Karpas-422 (cell line): ENCODE results near the gene REEP3. TPM values are rescaled to one million over a fixed set of nuclear protein-coding genes. Genes with fewer than 3 reads are reported as not detected.
"Not testable (repeated sequence)": the region's sequence is repeated elsewhere in the genome, so short reads cannot be mapped to it uniquely, and the experiment has no call there.

Experiments
- DNase-seq: peaks from one replicate; pipeline ENCODE4 v3.0.0-alpha.2; 2015
- H2AFZ ChIP-seq: fragments of 200-600 bp; sonication (generic); 2 replicates; pipeline ENCODE4 v1.6.1; 2014; ENCODE audit warnings: antibody characterized with exemption, low read length, mixed read lengths
- H3K27ac ChIP-seq: fragments of 200-600 bp; sonication (generic); 2 replicates; pipeline ENCODE4 v1.5.1; 2014; ENCODE audit warnings: mild to moderate bottlenecking, low read length, moderate library complexity
- H3K27me3 ChIP-seq: fragments of 200-600 bp; sonication (generic); 2 replicates; pipeline ENCODE4 v1.6.1; 2014; ENCODE audit warnings: low read length, mixed read lengths
- H3K36me3 ChIP-seq: fragments of 200-600 bp; sonication (generic); 2 replicates; pipeline ENCODE4 v1.6.1; 2014; ENCODE audit warnings: low read length, mixed read lengths; ENCODE audit not compliant: insufficient read depth
- H3K4me1 ChIP-seq: fragments of 200-600 bp; sonication (generic); 2 replicates; pipeline ENCODE4 v1.6.1; 2014; ENCODE audit warnings: mild to moderate bottlenecking, low read length, mixed read lengths
- H3K4me2 ChIP-seq: fragments of 200-600 bp; sonication (generic); 2 replicates; pipeline ENCODE4 v1.6.1; 2014; ENCODE audit warnings: low read length, low read depth, mild to moderate bottlenecking; ENCODE audit not compliant: poor library complexity, severe bottlenecking
- H3K4me3 ChIP-seq: fragments of 200-600 bp; sonication (generic); 2 replicates; pipeline ENCODE4 v1.5.1; 2014; ENCODE audit warnings: mild to moderate bottlenecking, antibody characterized with exemption, low read length, mixed read lengths
- H3K79me2 ChIP-seq: fragments of 200-600 bp; sonication (generic); 2 replicates; pipeline ENCODE4 v1.6.1; 2014; ENCODE audit warnings: mild to moderate bottlenecking, low read length, mixed read lengths
- H3K9ac ChIP-seq: fragments of 200-600 bp; sonication (generic); 2 replicates; pipeline ENCODE4 v1.6.0; 2014; ENCODE audit warnings: low read length
- H3K9me2 ChIP-seq: fragments of 200-600 bp; sonication (generic), shearing (Covaris generic); replicated peaks from 2 replicates; pipeline ENCODE4 v1.6.0; 2014; ENCODE audit warnings: mild to moderate bottlenecking, low read length, moderate library complexity; ENCODE audit not compliant: insufficient read depth
- H3K9me3 ChIP-seq: fragments of 300-700, 200-600 bp; sonication (generic); 2 replicates; pipeline ENCODE4 v1.6.1; 2014; ENCODE audit warnings: low read length, mixed read lengths
- H4K20me1 ChIP-seq: fragments of 200-600 bp; sonication (generic); 2 replicates; pipeline ENCODE4 v1.6.1; 2014; ENCODE audit warnings: mild to moderate bottlenecking, antibody characterized with exemption, low read length, low read depth; ENCODE audit not compliant: insufficient read depth
- total RNA-seq: library from RNA; depleted of rRNA; stranded (reverse); fragments of >200 nt; shearing (Covaris generic); gene quantifications from 2 replicates; pipeline ENCODE4 v1.2.3, GENCODE V29; 2014; ENCODE audit warnings: low replicate concordance

Gene REEP3
- total RNA-seq, 1 experiment from 2014 or later: 1.8 TPM

DNA sequence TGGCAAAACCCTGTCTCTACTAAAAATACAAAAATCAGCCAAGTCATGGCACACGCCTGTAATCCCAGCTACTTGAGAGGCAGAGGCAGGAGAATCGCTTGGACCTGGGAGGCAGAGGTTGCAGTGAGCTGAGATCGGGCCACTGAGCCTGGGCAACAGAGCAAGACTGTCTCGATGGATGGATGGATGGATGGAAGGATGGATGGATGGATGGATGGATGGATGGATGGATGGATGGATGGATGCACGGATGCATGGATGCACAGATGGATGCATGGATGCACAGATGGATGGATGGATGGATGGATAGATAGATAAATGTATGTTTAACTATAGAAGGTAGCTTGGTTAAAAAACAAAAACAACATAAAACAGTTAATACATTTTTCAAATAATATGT lies 20.6 kb upstream of the REEP3 start:
- not testable (repeated sequence) for H3K4me3 ChIP-seq, H3K27ac ChIP-seq, H3K9ac ChIP-seq, H3K27me3 ChIP-seq, H3K4me1 ChIP-seq, DNase-seq, H3K9me3 ChIP-seq, H3K36me3 ChIP-seq, H2AFZ ChIP-seq, H3K79me2 ChIP-seq, H4K20me1 ChIP-seq, H3K9me2 ChIP-seq, H3K4me2 ChIP-seq

DNA sequence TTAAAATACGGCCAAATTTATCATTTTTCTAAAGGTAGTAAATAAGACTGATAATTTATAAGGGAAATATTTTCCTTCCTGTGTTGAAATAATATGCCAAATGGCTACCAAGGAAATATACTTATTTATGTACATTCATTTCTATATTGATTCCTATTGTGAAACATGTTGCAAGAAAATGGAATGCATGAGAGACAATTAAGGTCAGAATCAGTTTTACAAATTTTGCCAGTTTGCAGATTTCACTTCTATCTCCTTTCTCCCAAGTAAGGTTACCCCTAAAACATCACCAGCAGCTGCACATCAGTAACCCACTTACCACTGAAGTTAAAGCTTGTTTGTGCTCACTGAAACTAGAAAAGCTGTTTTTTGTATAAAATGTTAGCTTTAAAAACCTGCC lies 19.2 kb upstream of the REEP3 start:
- Histone ChIP-seq H3K36me3 (no peaks in the 10 kb centered on the region), H3K4me3 (no peak overlapping the region), H3K79me2 (no peaks in the 10 kb centered on the region), H3K9ac (no peak overlapping the region), H3K27ac (no peak overlapping the region), H3K9me2 (no peaks in the 10 kb centered on the region), H3K9me3 (no peaks in the 10 kb centered on the region), H3K4me1 (peaks cover 8% of the 10 kb centered on the region; the same call in 1 of the 2 replicates), H3K4me2 (no peak overlapping the region), H3K27me3 (no peaks in the 10 kb centered on the region), H2AFZ (no peak overlapping the region), H4K20me1 (peaks cover 4% of the 10 kb centered on the region; the same call in 1 of the 2 replicates)
- DNase-seq: no peak

DNA sequence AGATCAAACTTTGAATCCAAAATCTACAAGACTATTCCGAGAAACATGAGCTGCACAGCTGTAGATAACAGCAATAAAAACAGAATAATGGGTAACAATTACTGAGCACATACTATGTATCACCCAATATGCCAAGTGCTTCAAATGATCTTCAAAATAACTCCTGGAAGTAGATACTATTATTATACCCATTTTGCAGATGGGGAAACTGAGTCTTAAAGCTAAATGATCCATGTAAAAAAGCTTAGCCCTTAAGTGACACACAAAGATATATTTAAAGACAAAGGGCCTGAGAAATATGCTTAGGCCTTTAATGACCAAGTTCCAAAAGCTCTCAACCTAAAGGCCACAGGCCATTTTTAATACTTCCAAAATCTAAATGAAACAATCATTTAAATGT lies 18.4 kb upstream of the REEP3 start:
- DNase-seq: no peak
- Histone ChIP-seq H3K4me1 (peaks cover 3% of the 10 kb centered on the region; the same call in 1 of the 2 replicates), H3K4me2 (no peak overlapping the region), H3K9me2 (no peaks in the 10 kb centered on the region), H4K20me1 (peaks cover 2% of the 10 kb centered on the region; the same call in 1 of the 2 replicates), H3K9me3 (no peaks in the 10 kb centered on the region), H3K36me3 (no peaks in the 10 kb centered on the region), H3K9ac (no peak overlapping the region), H2AFZ (no peak overlapping the region), H3K4me3 (no peak overlapping the region), H3K27ac (no peak overlapping the region), H3K27me3 (no peaks in the 10 kb centered on the region), H3K79me2 (no peaks in the 10 kb centered on the region)

- Histone ChIP-seq H3K9me2 (no peaks in the 10 kb centered on the region), H3K27ac (no peak overlapping the region), H3K4me1 (no peaks in the 10 kb centered on the region), H3K9me3 (no peaks in the 10 kb centered on the region), H2AFZ (no peak overlapping the region), H3K27me3 (no peaks in the 10 kb centered on the region), H3K36me3 (no peaks in the 10 kb centered on the region), H3K4me3 (no peak overlapping the region), H3K4me2 (no peak overlapping the region), H3K79me2 (no peaks in the 10 kb centered on the region), H4K20me1 (no peaks in the 10 kb centered on the region; the same call in 1 of the 2 replicates), H3K9ac (no peak overlapping the region)
- DNase-seq: no peak
Observed at GRCh38 chr10:63503395-63503794, 17.8 kb upstream of the REEP3 start.

GRCh38 chr10:63504145-63504881 lies 16.9 kb upstream of the REEP3 start:
- Histone ChIP-seq H3K36me3 (no peaks in the 10 kb centered on the region), H3K4me1 (no peaks in the 10 kb centered on the region), H3K27me3 (no peaks in the 10 kb centered on the region), H3K27ac (no peak overlapping the region), H4K20me1 (no peaks in the 10 kb centered on the region; the same call in 1 of the 2 replicates), H3K9me2 (no peaks in the 10 kb centered on the region), H3K79me2 (no peaks in the 10 kb centered on the region), H3K4me2 (no peak overlapping the region), H3K9ac (no peak overlapping the region), H3K4me3 (no peak overlapping the region), H3K9me3 (no peaks in the 10 kb centered on the region), H2AFZ (no peak overlapping the region)
- DNase-seq: no peak

- no peaks in the 10 kb centered on the region for H3K79me2 ChIP-seq
- H4K20me1 ChIP-seq: no peaks in the 10 kb centered on the region; the same call in 1 of the 2 replicates
- no peak overlapping the region for H3K27ac ChIP-seq
- DNase-seq: no peak
- no peaks in the 10 kb centered on the region for H3K27me3 ChIP-seq
- no peak overlapping the region for H2AFZ ChIP-seq
- H3K9me3 ChIP-seq: no peaks in the 10 kb centered on the region
- no peak overlapping the region for H3K4me2 ChIP-seq
- H3K9ac ChIP-seq: no peak overlapping the region
- no peaks in the 10 kb centered on the region for H3K4me1 ChIP-seq
- no peaks in the 10 kb centered on the region for H3K36me3 ChIP-seq
- no peak overlapping the region for H3K4me3 ChIP-seq
- no peaks in the 10 kb centered on the region for H3K9me2 ChIP-seq
Observed at GRCh38 chr10:63505562-63505961, 15.6 kb upstream of the REEP3 start.

GRCh38 chr10:63506554-63506953 lies 14.6 kb upstream of the REEP3 start:
- no peak overlapping the region for H3K4me2 ChIP-seq

GRCh38 chr10:63515002-63515763 lies 6.0 kb upstream of the REEP3 start:
- Histone ChIP-seq H3K36me3 (no peaks in the 10 kb centered on the region), H2AFZ (no peak overlapping the region), H3K4me3 (no peak overlapping the region), H4K20me1 (peaks cover 18% of the 10 kb centered on the region), H3K9me2 (no peaks in the 10 kb centered on the region), H3K4me2 (no peak overlapping the region), H3K79me2 (peaks cover 7% of the 10 kb centered on the region), H3K27ac (no peak overlapping the region), H3K9ac (no peak overlapping the region), H3K27me3 (no peaks in the 10 kb centered on the region), H3K9me3 (no peaks in the 10 kb centered on the region), H3K4me1 (peaks cover 14% of the 10 kb centered on the region)
- no peak for DNase-seq

More at GRCh38 chr10:63506554-63506953, 14.6 kb upstream of the REEP3 start:
- Histone ChIP-seq H3K9ac (no peak overlapping the region), H2AFZ (no peak overlapping the region), H3K27ac (no peak overlapping the region), H3K9me3 (no peaks in the 10 kb centered on the region), H3K9me2 (no peaks in the 10 kb centered on the region), H3K4me3 (no peak overlapping the region), H3K79me2 (no peaks in the 10 kb centered on the region), H3K27me3 (no peaks in the 10 kb centered on the region), H4K20me1 (no peaks in the 10 kb centered on the region; the same call in 1 of the 2 replicates), H3K36me3 (no peaks in the 10 kb centered on the region), H3K4me1 (no peaks in the 10 kb centered on the region)
- no peak for DNase-seq
